ENCODE measurements around the gene MARK1.

- TF ChIP-seq, protein P1, sequence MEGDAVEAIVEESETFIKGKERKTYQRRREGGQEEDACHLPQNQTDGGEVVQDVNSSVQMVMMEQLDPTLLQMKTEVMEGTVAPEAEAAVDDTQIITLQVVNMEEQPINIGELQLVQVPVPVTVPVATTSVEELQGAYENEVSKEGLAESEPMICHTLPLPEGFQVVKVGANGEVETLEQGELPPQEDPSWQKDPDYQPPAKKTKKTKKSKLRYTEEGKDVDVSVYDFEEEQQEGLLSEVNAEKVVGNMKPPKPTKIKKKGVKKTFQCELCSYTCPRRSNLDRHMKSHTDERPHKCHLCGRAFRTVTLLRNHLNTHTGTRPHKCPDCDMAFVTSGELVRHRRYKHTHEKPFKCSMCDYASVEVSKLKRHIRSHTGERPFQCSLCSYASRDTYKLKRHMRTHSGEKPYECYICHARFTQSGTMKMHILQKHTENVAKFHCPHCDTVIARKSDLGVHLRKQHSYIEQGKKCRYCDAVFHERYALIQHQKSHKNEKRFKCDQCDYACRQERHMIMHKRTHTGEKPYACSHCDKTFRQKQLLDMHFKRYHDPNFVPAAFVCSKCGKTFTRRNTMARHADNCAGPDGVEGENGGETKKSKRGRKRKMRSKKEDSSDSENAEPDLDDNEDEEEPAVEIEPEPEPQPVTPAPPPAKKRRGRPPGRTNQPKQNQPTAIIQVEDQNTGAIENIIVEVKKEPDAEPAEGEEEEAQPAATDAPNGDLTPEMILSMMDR (conservative IDR thresholded peaks at IDR 0.05; ENCODE audit: low read depth in 2 of 2) = no peak
- TF ChIP-seq POLR2AphosphoS5 (IDR thresholded peaks at IDR 0.05; ENCODE audit: low read depth) = no peak
- no peak for TF ChIP-seq ZNF331 (CRISPR knock-in tag; IDR thresholded peaks at IDR 0.05; ENCODE audit: low read depth)
- TF ChIP-seq EZH2 (IDR thresholded peaks at IDR 0.05; ENCODE audit: low read depth, unreplicated experiment) = no peak
Measured at GRCh38 chr1:220706480-220706879, 178.5 kb downstream of the MARK1 start.
